GM19467 (cell line): Measurements from ENCODE around the gene ECT2.
"Not testable (repeated sequence)": the region's sequence is repeated elsewhere in the genome, so short reads cannot be mapped to it uniquely, and the experiment has no call there.

Experiments used
- ATAC-seq: cut with Tn5 transposase; IDR thresholded peaks from one replicate; pipeline ENCODE4 v1.9.1; 2021; ENCODE audit warnings: mild to moderate bottlenecking, moderate library complexity; ENCODE audit not compliant: unreplicated experiment

ECT2 gene, protein sequence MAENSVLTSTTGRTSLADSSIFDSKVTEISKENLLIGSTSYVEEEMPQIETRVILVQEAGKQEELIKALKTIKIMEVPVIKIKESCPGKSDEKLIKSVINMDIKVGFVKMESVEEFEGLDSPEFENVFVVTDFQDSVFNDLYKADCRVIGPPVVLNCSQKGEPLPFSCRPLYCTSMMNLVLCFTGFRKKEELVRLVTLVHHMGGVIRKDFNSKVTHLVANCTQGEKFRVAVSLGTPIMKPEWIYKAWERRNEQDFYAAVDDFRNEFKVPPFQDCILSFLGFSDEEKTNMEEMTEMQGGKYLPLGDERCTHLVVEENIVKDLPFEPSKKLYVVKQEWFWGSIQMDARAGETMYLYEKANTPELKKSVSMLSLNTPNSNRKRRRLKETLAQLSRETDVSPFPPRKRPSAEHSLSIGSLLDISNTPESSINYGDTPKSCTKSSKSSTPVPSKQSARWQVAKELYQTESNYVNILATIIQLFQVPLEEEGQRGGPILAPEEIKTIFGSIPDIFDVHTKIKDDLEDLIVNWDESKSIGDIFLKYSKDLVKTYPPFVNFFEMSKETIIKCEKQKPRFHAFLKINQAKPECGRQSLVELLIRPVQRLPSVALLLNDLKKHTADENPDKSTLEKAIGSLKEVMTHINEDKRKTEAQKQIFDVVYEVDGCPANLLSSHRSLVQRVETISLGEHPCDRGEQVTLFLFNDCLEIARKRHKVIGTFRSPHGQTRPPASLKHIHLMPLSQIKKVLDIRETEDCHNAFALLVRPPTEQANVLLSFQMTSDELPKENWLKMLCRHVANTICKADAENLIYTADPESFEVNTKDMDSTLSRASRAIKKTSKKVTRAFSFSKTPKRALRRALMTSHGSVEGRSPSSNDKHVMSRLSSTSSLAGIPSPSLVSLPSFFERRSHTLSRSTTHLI

DNA sequence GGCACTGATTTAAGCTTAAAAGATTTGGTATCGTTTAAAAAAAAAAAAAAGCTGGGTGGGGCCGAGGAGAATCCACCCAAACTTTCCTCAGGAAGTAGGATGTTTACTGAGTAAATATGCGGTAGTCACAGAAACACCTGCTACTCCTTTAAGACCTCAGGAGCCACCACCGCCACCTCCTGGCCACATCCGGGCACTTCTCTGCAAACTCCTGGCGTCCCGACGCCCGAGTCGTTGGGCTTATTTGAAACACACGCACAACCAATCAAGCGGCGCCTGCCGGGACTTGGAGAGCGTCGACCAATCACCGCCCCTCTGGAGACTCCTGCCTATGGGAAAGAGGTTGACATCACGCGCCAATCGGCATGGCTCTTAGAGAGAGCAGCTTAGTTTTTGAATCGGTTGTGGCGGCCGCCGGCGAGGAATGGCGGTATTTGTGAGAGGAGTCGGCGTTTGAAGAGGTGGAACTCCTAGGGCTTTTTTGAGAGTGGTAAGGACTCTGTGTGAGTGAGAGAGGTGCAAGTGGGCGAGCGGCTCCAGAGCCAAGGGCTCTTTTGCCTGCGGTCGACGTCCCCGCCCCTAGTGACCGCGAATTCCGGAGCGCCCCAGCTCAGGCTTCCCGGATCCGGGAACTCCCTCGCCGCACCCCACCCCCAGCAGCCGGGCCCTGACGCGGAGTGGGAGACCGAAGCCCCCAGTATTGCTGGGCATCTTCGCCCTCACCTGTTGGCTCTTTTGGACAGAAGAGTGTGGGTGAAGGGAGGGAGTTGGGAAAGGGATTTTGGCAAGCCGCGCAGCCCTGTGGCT, at the start of gene ECT2:
TSS of gene ECT2 (plus strand) at position 359 of the 807 bp plus-strand sequence. CDS start 3,805 bp downstream, outside the sequence.
- peak; percentile 97 for ATAC-seq

GRCh38 chr3:172700936-172701455, 49.5 kb upstream of the ECT2 start:
- no peak for ATAC-seq

DNA sequence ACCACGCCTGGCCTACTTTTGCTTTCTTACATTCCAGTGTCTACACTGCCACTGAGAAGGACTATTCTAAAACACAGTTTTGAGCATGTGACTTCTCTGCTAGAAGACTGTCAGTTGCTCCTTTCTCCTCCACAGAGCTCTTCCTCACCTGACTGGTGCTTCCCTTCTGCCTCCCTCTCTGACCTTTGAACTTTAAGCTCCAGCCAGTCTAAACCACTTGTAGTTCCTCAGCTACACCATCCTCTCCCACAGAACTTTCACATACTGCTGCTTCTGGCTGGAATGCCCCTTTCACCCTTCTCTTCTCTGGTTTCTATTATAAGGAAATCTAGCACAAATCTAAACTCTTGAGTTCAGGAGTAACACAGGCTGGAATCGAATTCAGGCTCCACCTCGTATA, 48.8 kb upstream of the ECT2 start:
- no peak for ATAC-seq

GRCh38 chr3:172702256-172702655, 48.3 kb upstream of the ECT2 start:
- no peak for ATAC-seq

- ATAC-seq, result not testable (repeated sequence)
Measured at GRCh38 chr3:172702731-172703130, 47.8 kb upstream of the ECT2 start.

DNA sequence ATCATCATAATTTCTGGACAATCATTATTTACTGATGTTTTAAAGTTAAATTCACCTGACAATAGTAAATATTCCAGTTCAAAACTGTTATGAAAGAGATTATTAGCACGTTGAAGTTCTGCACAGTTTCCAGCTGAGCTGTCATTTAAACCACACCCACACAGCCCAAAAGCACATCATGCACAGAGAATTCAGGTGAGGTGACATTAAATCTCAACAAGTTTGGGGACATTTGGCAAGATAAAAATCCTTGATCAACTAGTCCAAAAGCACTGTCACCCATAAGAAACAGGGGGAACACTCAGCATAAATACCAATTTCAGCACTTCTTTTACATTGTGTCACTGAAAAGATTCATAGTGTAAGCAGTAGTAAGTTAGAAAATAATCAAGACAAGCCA, 46.5 kb upstream of the ECT2 start:
- ATAC-seq, result no peak

- ATAC-seq, result no peak
Measured at GRCh38 chr3:172705170-172705569, 45.4 kb upstream of the ECT2 start.

DNA sequence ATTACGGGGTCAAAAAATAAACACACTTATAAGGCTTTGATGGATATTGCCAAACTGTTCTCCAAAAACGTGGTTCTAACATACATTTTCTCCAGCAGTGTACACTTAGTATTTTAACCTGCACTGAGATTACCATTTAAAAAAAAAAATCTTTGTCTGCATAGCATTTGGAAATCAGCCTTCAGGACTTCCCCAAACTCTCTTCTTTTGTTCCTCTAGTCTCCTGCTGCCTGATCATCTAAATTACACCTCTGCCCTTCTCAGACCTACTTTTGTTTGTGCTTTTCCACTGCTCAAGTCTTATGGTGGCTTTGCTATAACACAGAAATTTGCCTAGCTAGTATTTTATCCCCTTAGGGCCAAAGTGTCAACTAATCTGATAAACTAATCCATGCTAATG, 43.5 kb upstream of the ECT2 start:
- no peak for ATAC-seq

GRCh38 chr3:172707967-172708366, 42.6 kb upstream of the ECT2 start:
- no peak for ATAC-seq

DNA sequence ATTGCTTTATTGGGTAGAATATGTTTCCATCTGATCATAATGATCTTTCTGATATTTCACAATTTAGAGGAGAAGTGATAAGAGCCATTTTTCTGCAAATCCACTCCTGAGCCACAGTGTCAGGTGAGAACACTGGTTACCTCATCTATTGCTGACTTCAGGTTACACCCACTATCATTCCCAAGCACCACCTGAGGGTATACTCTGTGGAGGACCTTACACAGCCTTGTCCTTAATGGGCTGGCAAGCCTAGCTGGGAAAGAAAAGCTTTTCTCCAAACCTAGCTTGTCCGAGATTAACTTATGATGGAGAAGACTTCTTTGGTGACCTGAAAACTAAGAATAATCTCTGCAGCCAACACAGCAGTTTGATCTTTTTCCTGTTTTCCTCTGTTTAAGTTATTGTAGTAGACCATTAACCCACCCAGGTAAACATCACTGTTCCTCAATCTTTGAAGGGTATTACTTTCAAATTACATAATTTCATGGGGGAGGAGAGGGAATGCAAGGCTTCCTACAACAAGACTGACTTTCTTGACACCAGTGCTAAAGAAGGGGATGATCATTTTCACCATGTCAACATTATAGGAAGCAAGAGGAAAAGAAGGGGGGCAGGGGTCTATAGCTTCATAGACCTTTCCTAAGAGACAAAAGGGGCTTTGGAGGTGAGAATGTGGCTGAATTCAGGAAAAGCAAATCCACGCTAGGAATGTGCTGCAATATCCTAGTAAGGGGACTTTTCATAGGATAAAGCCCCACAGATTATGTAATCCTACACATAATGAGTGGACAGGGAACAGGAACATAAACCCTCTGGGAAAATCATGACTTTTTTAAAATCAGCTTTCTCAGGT, 41.4 kb upstream of the ECT2 start:
- ATAC-seq, result no peak

GRCh38 chr3:172709774-172710663, 40.5 kb upstream of the ECT2 start:
- peak; percentile 1 for ATAC-seq

DNA sequence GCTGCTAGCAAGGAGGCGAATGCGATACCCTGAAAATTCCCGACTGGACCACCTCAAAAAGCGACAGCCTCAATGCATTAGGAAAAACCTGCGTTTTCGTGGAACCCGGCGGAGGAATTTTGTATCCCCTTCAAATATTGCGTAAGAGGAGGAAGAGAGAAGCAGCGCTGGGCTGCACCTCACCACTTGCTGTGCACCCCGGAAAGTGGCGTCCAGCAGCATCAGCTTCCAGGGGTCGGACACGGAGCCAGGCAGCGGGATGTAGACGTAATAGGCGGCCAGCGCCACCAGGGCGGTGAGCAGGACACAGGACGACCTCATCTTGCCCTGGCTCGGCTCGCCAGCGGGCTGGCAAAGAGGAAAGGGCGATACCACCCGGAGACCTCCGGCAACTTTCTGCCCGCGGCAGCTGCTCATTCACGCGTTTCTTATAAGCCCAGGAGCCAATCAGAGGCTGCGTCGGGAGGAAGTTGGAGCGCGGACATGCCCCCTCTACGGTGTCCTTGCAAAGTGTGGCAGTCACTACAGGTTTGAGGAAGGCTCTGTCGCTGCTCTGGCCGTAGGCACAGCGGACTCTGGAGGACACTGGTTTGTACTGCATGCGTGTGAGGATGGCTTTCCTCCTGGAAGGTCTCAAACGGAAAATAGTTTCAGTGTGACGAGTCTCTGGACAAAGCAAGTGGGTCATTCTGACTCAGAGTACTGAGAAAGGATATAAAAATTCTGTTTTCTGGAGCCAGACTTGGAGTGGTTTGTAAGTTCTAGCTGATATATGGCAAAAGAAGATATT, 39.7 kb upstream of the ECT2 start, which contains the start of gene NCEH1:
TSS of gene NCEH1 (minus strand) at position 404 of the 790 bp plus-strand sequence. CDS start at position 321, 83 bp downstream.
- peak; percentile 100 for ATAC-seq

DNA sequence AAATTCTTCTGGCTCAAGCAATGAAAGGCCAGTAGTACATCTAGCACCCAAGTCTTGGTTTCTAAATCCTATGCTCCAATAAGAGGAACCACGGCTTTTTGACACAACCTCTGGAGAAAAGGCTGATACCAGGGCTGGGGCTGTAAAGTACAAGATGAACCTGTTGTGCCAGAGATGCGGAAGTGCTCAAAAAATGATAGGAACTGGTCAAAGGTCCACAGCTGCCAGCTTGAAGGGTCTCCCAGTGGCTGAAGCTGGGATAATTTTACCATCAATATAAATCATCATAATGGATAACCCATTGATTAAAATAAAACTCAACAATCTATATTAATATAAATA, 39.1 kb upstream of the ECT2 start:
- ATAC-seq, result no peak

DNA sequence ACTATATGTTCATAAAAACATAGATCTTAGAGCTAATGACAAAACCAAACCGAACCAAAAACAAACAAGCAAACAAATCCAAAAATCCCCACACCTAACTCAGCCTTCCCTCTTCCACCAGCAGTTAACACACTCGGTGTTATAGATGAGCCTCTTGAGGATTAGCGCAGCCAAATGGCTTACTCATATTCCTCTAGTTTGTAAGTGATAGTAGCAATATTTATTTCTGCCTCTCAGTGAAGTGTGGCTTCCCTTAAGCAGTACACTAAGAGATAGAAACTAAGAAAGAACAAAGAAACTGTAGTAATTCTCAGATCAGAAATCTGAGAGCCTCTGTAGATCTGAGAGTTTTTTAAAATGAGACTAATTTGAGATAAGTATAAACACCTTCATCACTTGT, 37.2 kb upstream of the ECT2 start:
- ATAC-seq, result no peak

GRCh38 chr3:172716476-172716875, 34.0 kb upstream of the ECT2 start:
- ATAC-seq, result no peak

DNA sequence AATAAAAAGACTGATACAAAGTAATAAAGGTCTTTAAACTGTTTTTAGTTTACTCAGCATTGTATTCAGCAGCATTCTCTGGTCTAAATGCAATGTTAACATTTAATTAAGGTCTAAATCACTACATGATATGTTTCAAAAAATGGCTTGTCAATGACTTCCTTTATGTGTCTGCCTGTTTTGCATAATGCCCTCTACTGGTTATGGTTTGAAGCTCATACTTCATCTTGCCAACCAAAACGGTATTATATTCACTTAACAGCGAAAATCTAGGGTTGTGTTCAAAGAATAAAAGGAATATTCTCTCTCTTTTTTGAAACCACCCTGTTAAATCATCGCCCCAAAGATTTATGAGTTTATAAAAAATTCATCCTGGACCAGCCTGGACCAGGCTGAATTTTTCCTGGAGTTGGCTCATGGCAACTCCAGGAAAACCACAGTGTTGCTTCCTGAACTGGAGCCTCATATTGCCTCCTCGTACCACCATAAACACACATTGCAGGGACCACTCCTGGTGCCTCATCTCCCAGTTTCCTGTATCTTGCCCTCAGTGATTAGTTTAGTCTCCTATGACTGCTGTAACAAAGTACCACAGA, 32.9 kb upstream of the ECT2 start:
- ATAC-seq, result no peak

- not testable (repeated sequence) for ATAC-seq
Measured at GRCh38 chr3:172722536-172723040, 27.9 kb upstream of the ECT2 start.
